HepG2 (cell line): ENCODE data around the gene SASH1. TPM values are rescaled to one million over a fixed set of nuclear protein-coding genes. Genes with fewer than 3 reads are reported as not detected.

ENCODE experiments used
- ATAC-seq: fragments of 200-7000 bp; cut with Tn5 transposase; 3 replicates; pipeline ENCODE4 v1.9.1; 2020; ENCODE audit warnings: mild to moderate bottlenecking, moderate library complexity
- BruUV-seq: library from RNA; stranded (reverse); fragments of 400-500 nt; replicated peaks from 2 replicates; lab custom pipeline; 2021; lab: Mats Ljungman, UMichigan
- CTCF ChIA-PET: fragments of 300-600 bp; formaldehyde crosslinking; extraction: SDS; loops from one replicate; lab custom pipeline; 2021; ENCODE audit warnings: low total read pairs, inconsistent platforms, low intra/inter-chr PET ratio; lab: Yijun Ruan, JAX
- POLR2A ChIA-PET: fragments of 350-600 bp; sonication (Branson Sonifier 250); formaldehyde crosslinking; loops from one replicate; lab custom pipeline; 2020; ENCODE audit warnings: antibody characterized with exemption, inconsistent platforms; lab: Yijun Ruan, JAX
- DNase-seq: peaks from one replicate; pipeline ENCODE4 v3.0.0-alpha.2; 2015; ENCODE audit warnings: low spot score
- FAIRE-seq: peaks from 3 replicates; lab custom pipeline; 2011; peaks lifted over from hg19 to GRCh38; lab: Jason Lieb, UNC
- H2AFZ ChIP-seq: one replicate; pipeline ENCODE4 v1.6.1; 2011; ENCODE audit warnings: low read length, inconsistent platforms
- H3K27ac ChIP-seq: fragments of 300-600 bp; 3 replicates; pipeline ENCODE4 v1.8.0; 2011; ENCODE audit warnings: mixed run types, mild to moderate bottlenecking, mixed read lengths, low read length, inconsistent platforms; ENCODE audit not compliant: insufficient read depth; ENCODE audit errors: extremely low read length
- H3K27me3 ChIP-seq, 2 experiments: fragments of 200-600 bp in 1 of 2; 2 replicates in 1 of 2; 3 replicates in 1 of 2; pipeline versions ENCODE4 v1.6.0 to v1.8.0; 2011; ENCODE audit warnings: low read length in 2 of 2, mild to moderate bottlenecking in 2 of 2, moderate library complexity in 2 of 2, inconsistent platforms in 1 of 2; ENCODE audit not compliant: insufficient read depth in 2 of 2, control insufficient read depth in 1 of 2
- H3K36me3 ChIP-seq, 2 experiments: fragments of 200-600 bp in 1 of 2; replicated peaks in 1 of 2; 2 replicates in 1 of 2; 3 replicates in 1 of 2; pipeline versions ENCODE4 v1.5.1 to v1.8.0; 2011; ENCODE audit warnings: low read length in 2 of 2, inconsistent platforms in 1 of 2; ENCODE audit not compliant: insufficient read depth in 2 of 2, control insufficient read depth in 1 of 2
- H3K4me1 ChIP-seq: 2 replicates; pipeline ENCODE4 v1.5.1; 2012; ENCODE audit warnings: low read length, inconsistent platforms; ENCODE audit not compliant: insufficient read depth
- H3K4me2 ChIP-seq: 2 replicates; pipeline ENCODE4 v1.6.0; 2011; ENCODE audit warnings: low read depth, low read length, inconsistent platforms
- H3K4me3 ChIP-seq, 3 experiments: fragments of 200-600 bp in 1 of 3; sonication (generic), shearing (Covaris generic) in 1 of 3; replicated peaks in 1 of 3; 2 replicates each; pipeline ENCODE4 v1.5.1; 2011 to 2016; ENCODE audit warnings: low read length in 3 of 3, inconsistent platforms in 2 of 3, low read depth in 2 of 3, mild to moderate bottlenecking in 2 of 3, control low read depth in 1 of 3, mixed read lengths in 1 of 3; ENCODE audit not compliant: insufficient read depth in 1 of 3
- H3K79me2 ChIP-seq: one replicate; pipeline ENCODE4 v1.6.1; 2011; ENCODE audit warnings: low read length, inconsistent platforms; ENCODE audit not compliant: insufficient read depth
- H3K9ac ChIP-seq: 2 replicates; pipeline ENCODE4 v1.6.0; 2011; ENCODE audit warnings: mild to moderate bottlenecking, low read depth, low read length, inconsistent platforms; ENCODE audit not compliant: insufficient read depth
- H3K9me3 ChIP-seq: 2 replicates; pipeline ENCODE4 v1.5.1; 2012; ENCODE audit warnings: mild to moderate bottlenecking, low read length
- H4K20me1 ChIP-seq: 2 replicates; pipeline ENCODE4 v1.6.0; 2011; ENCODE audit warnings: inconsistent platforms, mild to moderate bottlenecking, low read length, moderate library complexity; ENCODE audit not compliant: insufficient read depth
- ERF ChIP-seq: IDR thresholded peaks from 2 replicates; pipeline ENCODE4 v1.6.1; 2018; ENCODE audit warnings: missing biosample characterization, missing genetic modification reagents
- FOXO1 ChIP-seq: sonication (generic); formaldehyde crosslinking; IDR thresholded peaks from 2 replicates; pipeline ENCODE4 v1.4.0; 2020; ENCODE audit warnings: missing genetic modification reagents
- GATA4 ChIP-seq: sonication (generic); IDR thresholded peaks from 2 replicates; pipeline ENCODE4 v1.6.1; 2016; ENCODE audit warnings: antibody characterized with exemption, low read depth, borderline replicate concordance
- MEF2D ChIP-seq: sonication (generic); formaldehyde crosslinking; IDR thresholded peaks from 2 replicates; pipeline ENCODE4 v1.5.1; 2020; ENCODE audit warnings: mild to moderate bottlenecking, missing genetic modification reagents
- RXRB ChIP-seq: IDR thresholded peaks from 2 replicates; pipeline ENCODE4 v1.6.1; 2016; ENCODE audit warnings: borderline replicate concordance, missing genetic modification reagents, missing compliant biosample characterization
- ZNF264 ChIP-seq: sonication (generic); formaldehyde crosslinking; IDR thresholded peaks from 2 replicates; pipeline ENCODE4 v1.4.0; 2020; ENCODE audit warnings: missing genetic modification reagents
- ZNF333 ChIP-seq: sonication (generic); formaldehyde crosslinking; IDR thresholded peaks from 2 replicates; pipeline ENCODE4 v1.4.0; 2020; ENCODE audit warnings: mild to moderate bottlenecking, missing genetic modification reagents, borderline replicate concordance
- ZNF816 ChIP-seq: sonication (generic); formaldehyde crosslinking; IDR thresholded peaks from 2 replicates; pipeline ENCODE4 v1.8.0; 2022; ENCODE audit warnings: missing genetic modification reagents, mild to moderate bottlenecking, borderline replicate concordance
- WGBS: methylation state at CpG from one replicate; pipeline ENCODE4 v1.1.6; 2017; ENCODE audit warnings: low lambda C conversion rate; 5-methylcytosine and 5-hydroxymethylcytosine counted together
- in situ Hi-C: cut with HindIII; loops from 2 replicates; pipeline ENCODE4 v1.10.0; 2017; ENCODE audit warnings: low pct_unique_long_range_greater_than_20kb; ENCODE audit not compliant: extremely low pct_ligation_motif_present
- intact Hi-C: fragments of 100-400 bp; cut with micrococcal nuclease; formaldehyde crosslinking; loops from one replicate; pipeline ENCODE4 v1.10.0; 2022; ENCODE audit not compliant: unreplicated experiment
- polyA plus RNA-seq, 8 experiments: library from polyadenylated mRNA; depleted of rRNA in 3 of 8; stranded (reverse) in 7 of 8; unstranded in 1 of 8; fragments of >200 nt; fragmentation: Illumina TruSeq in 4 of 8; extraction: Trizol in 4 of 8; gene quantifications; 2 replicates each; pipeline versions ENCODE4 v1.2.1 to v1.2.3, GENCODE V29; 2011 to 2016; ENCODE audit warnings: low read depth in 4 of 8, missing spikeins in 1 of 8, mixed read lengths in 1 of 8; ENCODE audit not compliant: insufficient read depth in 1 of 8
- total RNA-seq, 5 experiments: library from RNA; depleted of rRNA; stranded (reverse); fragments of >200 nt; fragmentation: Illumina TruSeq; extraction: Trizol; gene quantifications; 2 replicates each; pipeline ENCODE4 v1.2.3, GENCODE V29; 2016; ENCODE audit warnings: low read depth in 1 of 5
- TF ChIP-seq, protein P1 (sequence below): sonication (generic); formaldehyde crosslinking; IDR thresholded peaks from 2 replicates; pipeline ENCODE4 v1.5.0; 2020; ENCODE audit warnings: missing genetic modification reagents
- TF ChIP-seq, protein P2 (sequence below): sonication (generic); formaldehyde crosslinking; conservative IDR thresholded peaks from 2 replicates; pipeline ENCODE4 v1.8.0; 2022; ENCODE audit warnings: mild to moderate bottlenecking, moderate library complexity, missing genetic modification reagents
- TF ChIP-seq, protein P3 (sequence below): sonication (generic); formaldehyde crosslinking; IDR thresholded peaks from 2 replicates; pipeline ENCODE4 v1.8.0; 2022; ENCODE audit warnings: missing genetic modification reagents, mild to moderate bottlenecking, borderline replicate concordance
- TF ChIP-seq, protein P4 (sequence below): sonication (generic); formaldehyde crosslinking; IDR thresholded peaks from 2 replicates; pipeline ENCODE4 v1.9.0; 2021; ENCODE audit warnings: missing genetic modification reagents, mild to moderate bottlenecking, borderline replicate concordance
- TF ChIP-seq, protein P5 (sequence below): sonication (generic); formaldehyde crosslinking; IDR thresholded peaks from 2 replicates; pipeline ENCODE4 v1.5.0; 2020; ENCODE audit warnings: mild to moderate bottlenecking, missing genetic modification reagents, borderline replicate concordance
- TF ChIP-seq, protein P6 (sequence below): sonication (generic); formaldehyde crosslinking; conservative IDR thresholded peaks from 2 replicates; pipeline ENCODE4 v1.4.0; 2020; ENCODE audit warnings: missing genetic modification reagents

Gene SASH1
- total and polyA plus RNA-seq, 2 of the 13 experiments (the other 11 are each of a cell fraction or from before 2014, with no cell fraction given), result 7.5 to 8.2 TPM

DNA sequence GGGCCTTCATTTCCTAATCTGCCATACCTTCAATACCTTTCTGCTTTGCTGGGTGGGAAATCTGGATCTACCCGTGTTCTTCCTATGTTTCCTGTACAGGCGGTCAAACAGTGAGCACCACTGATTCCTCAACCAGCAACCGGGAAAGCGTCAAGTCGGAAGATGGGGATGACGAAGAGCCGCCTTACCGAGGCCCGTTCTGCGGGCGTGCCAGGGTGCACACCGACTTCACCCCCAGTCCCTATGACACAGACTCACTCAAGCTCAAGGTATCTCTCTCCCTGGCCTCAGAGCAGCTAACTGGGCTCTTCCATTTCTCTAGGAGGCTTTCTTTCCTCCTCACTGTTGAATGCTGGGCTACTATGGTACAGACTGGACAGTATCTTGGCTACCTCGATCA lies 190.1 kb downstream of the SASH1 start:
- no peak for ATAC-seq
- BruUV-seq, result no TSS peak
- DNase-seq, result no peak
- Histone ChIP-seq H3K4me1 (no peaks in the 10 kb centered on the region; the same call in 1 of the 2 replicates), H3K79me2 (no peaks in the 10 kb centered on the region), H4K20me1 (no peaks in the 10 kb centered on the region), H3K27ac (no peak overlapping the region), H3K9ac (no peak overlapping the region), H2AFZ (no peak overlapping the region), H3K9me3 (no peaks in the 10 kb centered on the region), H3K27me3 (no peaks in the 10 kb centered on the region), H3K4me2 (no peak overlapping the region), H3K36me3 (peaks cover 25 to 52% of the 10 kb centered on the region in 2 experiments), H3K4me3 (no peak overlapping the region)
- ChIA-PET POLR2A (no interaction called here), CTCF (no interaction called here)
- in situ Hi-C loops, result no loop called here
- 98% methylated on average over 13 of the region's 13 CpGs for WGBS
- no peak for FAIRE-seq
- intact Hi-C loops, result no loop called here
- no peak for TF ChIP-seq RXRB (CRISPR knock-in tag)
- TF ChIP-seq, protein P1, sequence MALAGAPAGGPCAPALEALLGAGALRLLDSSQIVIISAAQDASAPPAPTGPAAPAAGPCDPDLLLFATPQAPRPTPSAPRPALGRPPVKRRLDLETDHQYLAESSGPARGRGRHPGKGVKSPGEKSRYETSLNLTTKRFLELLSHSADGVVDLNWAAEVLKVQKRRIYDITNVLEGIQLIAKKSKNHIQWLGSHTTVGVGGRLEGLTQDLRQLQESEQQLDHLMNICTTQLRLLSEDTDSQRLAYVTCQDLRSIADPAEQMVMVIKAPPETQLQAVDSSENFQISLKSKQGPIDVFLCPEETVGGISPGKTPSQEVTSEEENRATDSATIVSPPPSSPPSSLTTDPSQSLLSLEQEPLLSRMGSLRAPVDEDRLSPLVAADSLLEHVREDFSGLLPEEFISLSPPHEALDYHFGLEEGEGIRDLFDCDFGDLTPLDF (CRISPR knock-in tag), result no peak
- no peak for TF ChIP-seq ZNF816 (CRISPR knock-in tag)
- TF ChIP-seq ZNF333, result no peak
- TF ChIP-seq ZNF264, result no peak
- TF ChIP-seq ERF (CRISPR knock-in tag), result no peak
- TF ChIP-seq, protein P2, sequence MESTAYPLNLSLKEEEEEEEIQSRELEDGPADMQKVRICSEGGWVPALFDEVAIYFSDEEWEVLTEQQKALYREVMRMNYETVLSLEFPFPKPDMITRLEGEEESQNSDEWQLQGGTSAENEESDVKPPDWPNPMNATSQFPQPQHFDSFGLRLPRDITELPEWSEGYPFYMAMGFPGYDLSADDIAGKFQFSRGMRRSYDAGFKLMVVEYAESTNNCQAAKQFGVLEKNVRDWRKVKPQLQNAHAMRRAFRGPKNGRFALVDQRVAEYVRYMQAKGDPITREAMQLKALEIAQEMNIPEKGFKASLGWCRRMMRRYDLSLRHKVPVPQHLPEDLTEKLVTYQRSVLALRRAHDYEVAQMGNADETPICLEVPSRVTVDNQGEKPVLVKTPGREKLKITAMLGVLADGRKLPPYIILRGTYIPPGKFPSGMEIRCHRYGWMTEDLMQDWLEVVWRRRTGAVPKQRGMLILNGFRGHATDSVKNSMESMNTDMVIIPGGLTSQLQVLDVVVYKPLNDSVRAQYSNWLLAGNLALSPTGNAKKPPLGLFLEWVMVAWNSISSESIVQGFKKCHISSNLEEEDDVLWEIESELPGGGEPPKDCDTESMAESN (CRISPR knock-in tag), result no peak
- TF ChIP-seq, protein P3, sequence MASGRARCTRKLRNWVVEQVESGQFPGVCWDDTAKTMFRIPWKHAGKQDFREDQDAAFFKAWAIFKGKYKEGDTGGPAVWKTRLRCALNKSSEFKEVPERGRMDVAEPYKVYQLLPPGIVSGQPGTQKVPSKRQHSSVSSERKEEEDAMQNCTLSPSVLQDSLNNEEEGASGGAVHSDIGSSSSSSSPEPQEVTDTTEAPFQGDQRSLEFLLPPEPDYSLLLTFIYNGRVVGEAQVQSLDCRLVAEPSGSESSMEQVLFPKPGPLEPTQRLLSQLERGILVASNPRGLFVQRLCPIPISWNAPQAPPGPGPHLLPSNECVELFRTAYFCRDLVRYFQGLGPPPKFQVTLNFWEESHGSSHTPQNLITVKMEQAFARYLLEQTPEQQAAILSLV, result no peak
- no peak for TF ChIP-seq MEF2D
- no peak for TF ChIP-seq GATA4
- TF ChIP-seq, protein P4, sequence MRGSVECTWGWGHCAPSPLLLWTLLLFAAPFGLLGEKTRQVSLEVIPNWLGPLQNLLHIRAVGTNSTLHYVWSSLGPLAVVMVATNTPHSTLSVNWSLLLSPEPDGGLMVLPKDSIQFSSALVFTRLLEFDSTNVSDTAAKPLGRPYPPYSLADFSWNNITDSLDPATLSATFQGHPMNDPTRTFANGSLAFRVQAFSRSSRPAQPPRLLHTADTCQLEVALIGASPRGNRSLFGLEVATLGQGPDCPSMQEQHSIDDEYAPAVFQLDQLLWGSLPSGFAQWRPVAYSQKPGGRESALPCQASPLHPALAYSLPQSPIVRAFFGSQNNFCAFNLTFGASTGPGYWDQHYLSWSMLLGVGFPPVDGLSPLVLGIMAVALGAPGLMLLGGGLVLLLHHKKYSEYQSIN, result no peak
- TF ChIP-seq, protein P5, sequence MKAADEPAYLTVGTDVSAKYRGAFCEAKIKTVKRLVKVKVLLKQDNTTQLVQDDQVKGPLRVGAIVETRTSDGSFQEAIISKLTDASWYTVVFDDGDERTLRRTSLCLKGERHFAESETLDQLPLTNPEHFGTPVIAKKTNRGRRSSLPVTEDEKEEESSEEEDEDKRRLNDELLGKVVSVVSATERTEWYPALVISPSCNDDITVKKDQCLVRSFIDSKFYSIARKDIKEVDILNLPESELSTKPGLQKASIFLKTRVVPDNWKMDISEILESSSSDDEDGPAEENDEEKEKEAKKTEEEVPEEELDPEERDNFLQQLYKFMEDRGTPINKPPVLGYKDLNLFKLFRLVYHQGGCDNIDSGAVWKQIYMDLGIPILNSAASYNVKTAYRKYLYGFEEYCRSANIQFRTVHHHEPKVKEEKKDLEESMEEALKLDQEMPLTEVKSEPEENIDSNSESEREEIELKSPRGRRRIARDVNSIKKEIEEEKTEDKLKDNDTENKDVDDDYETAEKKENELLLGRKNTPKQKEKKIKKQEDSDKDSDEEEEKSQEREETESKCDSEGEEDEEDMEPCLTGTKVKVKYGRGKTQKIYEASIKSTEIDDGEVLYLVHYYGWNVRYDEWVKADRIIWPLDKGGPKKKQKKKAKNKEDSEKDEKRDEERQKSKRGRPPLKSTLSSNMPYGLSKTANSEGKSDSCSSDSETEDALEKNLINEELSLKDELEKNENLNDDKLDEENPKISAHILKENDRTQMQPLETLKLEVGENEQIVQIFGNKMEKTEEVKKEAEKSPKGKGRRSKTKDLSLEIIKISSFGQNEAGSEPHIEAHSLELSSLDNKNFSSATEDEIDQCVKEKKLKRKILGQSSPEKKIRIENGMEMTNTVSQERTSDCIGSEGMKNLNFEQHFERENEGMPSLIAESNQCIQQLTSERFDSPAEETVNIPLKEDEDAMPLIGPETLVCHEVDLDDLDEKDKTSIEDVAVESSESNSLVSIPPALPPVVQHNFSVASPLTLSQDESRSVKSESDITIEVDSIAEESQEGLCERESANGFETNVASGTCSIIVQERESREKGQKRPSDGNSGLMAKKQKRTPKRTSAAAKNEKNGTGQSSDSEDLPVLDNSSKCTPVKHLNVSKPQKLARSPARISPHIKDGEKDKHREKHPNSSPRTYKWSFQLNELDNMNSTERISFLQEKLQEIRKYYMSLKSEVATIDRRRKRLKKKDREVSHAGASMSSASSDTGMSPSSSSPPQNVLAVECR (CRISPR knock-in tag), result no peak
- TF ChIP-seq, protein P6, sequence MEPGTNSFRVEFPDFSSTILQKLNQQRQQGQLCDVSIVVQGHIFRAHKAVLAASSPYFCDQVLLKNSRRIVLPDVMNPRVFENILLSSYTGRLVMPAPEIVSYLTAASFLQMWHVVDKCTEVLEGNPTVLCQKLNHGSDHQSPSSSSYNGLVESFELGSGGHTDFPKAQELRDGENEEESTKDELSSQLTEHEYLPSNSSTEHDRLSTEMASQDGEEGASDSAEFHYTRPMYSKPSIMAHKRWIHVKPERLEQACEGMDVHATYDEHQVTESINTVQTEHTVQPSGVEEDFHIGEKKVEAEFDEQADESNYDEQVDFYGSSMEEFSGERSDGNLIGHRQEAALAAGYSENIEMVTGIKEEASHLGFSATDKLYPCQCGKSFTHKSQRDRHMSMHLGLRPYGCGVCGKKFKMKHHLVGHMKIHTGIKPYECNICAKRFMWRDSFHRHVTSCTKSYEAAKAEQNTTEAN, result no peak
- no peak for TF ChIP-seq FOXO1
